T-helper 17 cell (primary cell): ENCODE results near the gene DOCK1. TPM values are rescaled to one million over a fixed set of nuclear protein-coding genes. Genes with fewer than 3 reads are reported as not detected.

Experiments
- ATAC-seq: fragments of 150-1000 bp; cut with Tn5 transposase; 2 replicates; pipeline ENCODE4 v1.10.0; 2021; ENCODE audit warnings: mild to moderate bottlenecking, moderate library complexity
- DNase-seq, 3 donors: peaks; one replicate each; pipeline versions ENCODE4 v3.0.0 to v3.0.0-alpha.2; 2020 to 2021
- H3K9me3 ChIP-seq: one replicate; pipeline ENCODE4 v1.7.0; 2013; ENCODE audit warnings: low read length, mild to moderate bottlenecking; ENCODE audit not compliant: control insufficient read depth, poor library complexity, severe bottlenecking
- H3K27ac Mint-ChIP-seq: one replicate; pipeline ENCODE4 v1.8.0; 2022; ENCODE audit warnings: mild to moderate bottlenecking, moderate library complexity, mixed read lengths
- H3K27me3 Mint-ChIP-seq: one replicate; pipeline ENCODE4 v1.8.0; 2022; ENCODE audit warnings: mixed read lengths
- H3K36me3 Mint-ChIP-seq: one replicate; pipeline ENCODE4 v1.8.0; 2022; ENCODE audit warnings: low read depth, mixed read lengths
- H3K4me1 Mint-ChIP-seq: one replicate; pipeline ENCODE4 v1.8.0; 2022; ENCODE audit warnings: mild to moderate bottlenecking, mixed read lengths
- H3K4me3 Mint-ChIP-seq: one replicate; pipeline ENCODE4 v1.8.0; 2022; ENCODE audit warnings: mild to moderate bottlenecking, moderate library complexity, mixed read lengths
- total RNA-seq, 4 donors: library from RNA in 2 of 4; stranded (reverse) in 2 of 4; gene quantifications; one replicate each; pipeline ENCODE4 v1.2.3 and lab custom pipeline; 2022 to 2026

DOCK1 gene
- total RNA-seq, 2 donors from 2014 or later = 0.76 TPM; not detected in 1

DNA sequence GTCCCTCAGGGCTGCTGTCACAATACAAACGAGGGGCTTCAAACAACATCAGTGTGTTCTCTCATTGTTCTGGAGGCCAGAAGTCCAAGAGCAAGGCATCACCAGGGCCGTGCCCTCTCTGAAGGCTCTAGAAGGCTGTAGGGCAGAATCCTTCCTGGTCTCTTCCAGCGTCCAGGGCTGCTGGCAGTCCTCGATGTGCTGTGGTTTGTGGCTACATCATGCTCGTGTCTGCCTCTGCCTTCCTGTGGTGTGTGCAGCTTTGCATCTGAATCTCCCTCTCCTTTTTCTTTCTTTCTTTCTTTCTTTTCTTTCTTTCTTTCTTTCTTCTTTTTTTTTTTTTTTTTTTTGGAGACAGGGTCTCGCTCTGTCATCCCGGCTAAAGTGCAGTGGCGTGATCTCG, 187.7 kb downstream of the DOCK1 start:
- H3K4me3 Mint-ChIP-seq = no peak overlapping the region
- H3K36me3 Mint-ChIP-seq = no peaks in the 10 kb centered on the region
- no peaks in the 10 kb centered on the region for H3K27me3 Mint-ChIP-seq
- ATAC-seq (no peak), DNase-seq (no peak)
- H3K4me1 Mint-ChIP-seq = no peaks in the 10 kb centered on the region
- no peaks in the 10 kb centered on the region for H3K9me3 ChIP-seq
- H3K27ac Mint-ChIP-seq = no peak overlapping the region

DNA sequence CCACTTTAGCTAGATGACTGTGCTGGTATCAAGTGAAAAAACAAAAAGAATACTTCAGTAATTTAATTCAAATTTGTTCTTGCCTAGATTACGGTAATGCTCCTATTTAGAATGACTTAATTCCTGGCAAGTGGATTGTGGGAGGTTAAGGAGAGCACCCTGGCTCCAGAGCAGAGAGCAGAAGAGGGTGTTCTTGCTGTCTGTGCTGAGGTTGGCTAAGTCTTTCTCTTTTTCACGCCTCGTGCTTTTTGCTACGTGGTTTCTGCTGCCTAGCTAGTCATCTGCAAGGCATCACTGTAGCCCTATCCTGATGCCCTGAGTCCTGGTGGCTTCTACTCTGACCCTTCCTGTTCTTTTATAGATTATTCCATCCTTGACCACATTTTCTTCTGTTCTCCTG, 189.8 kb downstream of the DOCK1 start:
- no peak for ATAC-seq
- no peaks in the 10 kb centered on the region for H3K9me3 ChIP-seq
- H3K27ac Mint-ChIP-seq = no peak overlapping the region
- no peaks in the 10 kb centered on the region for H3K4me1 Mint-ChIP-seq
- no peaks in the 10 kb centered on the region for H3K36me3 Mint-ChIP-seq
- no peak overlapping the region for H3K4me3 Mint-ChIP-seq
- peaks cover 8% of the 10 kb centered on the region for H3K27me3 Mint-ChIP-seq
- DNase-seq = no peak

DNA sequence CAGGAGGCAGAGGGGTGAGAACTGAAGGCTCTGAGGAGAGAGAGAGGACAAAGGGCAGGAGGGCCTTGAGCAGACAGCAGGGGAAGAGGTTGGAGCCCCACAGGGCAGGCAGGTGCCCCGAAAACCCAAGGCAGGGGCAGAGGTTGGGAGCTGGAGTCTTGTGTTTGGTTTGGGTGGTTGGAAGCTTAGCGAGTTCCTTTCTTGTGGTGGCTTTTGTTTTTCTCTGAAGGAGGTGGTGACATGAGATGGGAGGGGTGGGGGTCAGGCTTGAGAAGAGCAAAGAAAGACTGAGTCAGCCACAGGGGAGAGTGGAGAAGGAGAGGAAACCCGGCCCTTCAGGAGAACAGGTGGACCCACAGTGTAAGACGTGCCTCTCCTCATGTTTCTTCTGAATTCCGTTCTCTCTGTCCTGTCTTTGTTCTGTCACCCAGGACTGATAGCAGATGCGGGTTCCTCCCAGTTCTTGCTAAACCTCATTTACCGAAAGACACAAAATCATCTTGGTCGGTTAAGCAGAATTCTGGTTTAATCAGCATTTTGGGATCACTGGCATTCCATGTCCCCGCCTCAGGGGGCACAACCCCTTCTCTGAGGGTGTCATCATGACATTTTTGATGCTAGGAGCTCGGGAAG, 195.9 kb downstream of the DOCK1 start:
- H3K9me3 ChIP-seq = no peaks in the 10 kb centered on the region
- ATAC-seq = no peak
- Mint-ChIP-seq H3K4me1 (no peaks in the 10 kb centered on the region), H3K4me3 (no peak overlapping the region), H3K27ac (no peak overlapping the region), H3K27me3 (peaks cover 8% of the 10 kb centered on the region), H3K36me3 (no peaks in the 10 kb centered on the region)
- DNase-seq = no peak

DNA sequence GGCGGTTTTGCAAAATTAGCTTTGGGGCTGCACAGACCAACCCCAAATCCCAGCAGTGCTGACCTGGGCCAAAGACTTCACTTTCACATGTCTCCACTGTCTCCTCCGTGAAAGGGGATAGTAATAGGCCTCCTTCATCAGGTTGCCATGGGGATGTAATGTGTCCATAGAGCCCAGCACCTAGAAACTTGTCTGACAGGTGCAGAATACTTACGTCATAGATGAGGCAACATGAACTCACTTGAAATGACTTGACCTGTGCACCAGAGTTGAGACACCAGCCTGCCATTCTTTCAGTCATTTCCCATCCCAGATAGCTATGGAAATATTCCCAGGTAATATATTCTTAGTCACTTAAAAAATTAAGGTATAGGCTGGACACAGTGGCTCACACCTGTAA, 196.9 kb downstream of the DOCK1 start:
- DNase-seq (no peak), ATAC-seq (no peak)
- Mint-ChIP-seq H3K4me3 (no peak overlapping the region), H3K27ac (no peak overlapping the region), H3K27me3 (peaks cover 8% of the 10 kb centered on the region), H3K4me1 (no peaks in the 10 kb centered on the region), H3K36me3 (no peaks in the 10 kb centered on the region)
- H3K9me3 ChIP-seq = no peaks in the 10 kb centered on the region

DNA sequence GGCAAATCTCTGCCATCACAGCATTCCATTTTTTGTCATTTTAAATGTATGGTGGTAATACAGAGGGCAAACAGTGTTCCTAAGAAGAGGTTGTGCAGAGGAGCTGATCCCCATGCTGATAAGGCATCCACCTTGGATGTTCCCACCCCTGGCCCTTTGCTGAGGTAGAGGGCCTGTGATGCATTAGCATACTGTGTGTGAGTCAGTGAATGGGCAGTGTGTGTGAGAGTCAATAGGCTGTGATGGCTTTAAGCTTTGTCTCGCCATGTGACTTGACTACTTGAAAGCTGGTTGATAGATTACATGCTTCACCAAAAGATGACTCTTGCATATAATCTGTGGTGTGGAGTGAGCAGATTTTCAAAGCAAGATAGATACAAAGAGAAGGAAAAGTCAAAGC, 209.9 kb downstream of the DOCK1 start:
- no peak overlapping the region for H3K27ac Mint-ChIP-seq
- H3K36me3 Mint-ChIP-seq = no peaks in the 10 kb centered on the region
- H3K4me3 Mint-ChIP-seq = no peak overlapping the region
- DNase-seq (no peak), ATAC-seq (no peak)
- no peaks in the 10 kb centered on the region for H3K9me3 ChIP-seq
- no peaks in the 10 kb centered on the region for H3K27me3 Mint-ChIP-seq
- H3K4me1 Mint-ChIP-seq = no peaks in the 10 kb centered on the region

- Mint-ChIP-seq H3K27me3 (no peaks in the 10 kb centered on the region), H3K27ac (no peak overlapping the region), H3K4me1 (no peaks in the 10 kb centered on the region), H3K36me3 (no peaks in the 10 kb centered on the region), H3K4me3 (no peak overlapping the region)
- no peaks in the 10 kb centered on the region for H3K9me3 ChIP-seq
- no peak for ATAC-seq
- DNase-seq = no peak
These were observed 211.9 kb downstream of the DOCK1 start for GRCh38 chr10:127117125-127117524.

- Mint-ChIP-seq H3K36me3 (no peaks in the 10 kb centered on the region), H3K27me3 (no peaks in the 10 kb centered on the region), H3K4me3 (no peak overlapping the region), H3K27ac (no peak overlapping the region), H3K4me1 (no peaks in the 10 kb centered on the region)
- no peak for DNase-seq
- no peak for ATAC-seq
- H3K9me3 ChIP-seq = no peaks in the 10 kb centered on the region
These were observed 212.8 kb downstream of the DOCK1 start for GRCh38 chr10:127118034-127118433.

DNA sequence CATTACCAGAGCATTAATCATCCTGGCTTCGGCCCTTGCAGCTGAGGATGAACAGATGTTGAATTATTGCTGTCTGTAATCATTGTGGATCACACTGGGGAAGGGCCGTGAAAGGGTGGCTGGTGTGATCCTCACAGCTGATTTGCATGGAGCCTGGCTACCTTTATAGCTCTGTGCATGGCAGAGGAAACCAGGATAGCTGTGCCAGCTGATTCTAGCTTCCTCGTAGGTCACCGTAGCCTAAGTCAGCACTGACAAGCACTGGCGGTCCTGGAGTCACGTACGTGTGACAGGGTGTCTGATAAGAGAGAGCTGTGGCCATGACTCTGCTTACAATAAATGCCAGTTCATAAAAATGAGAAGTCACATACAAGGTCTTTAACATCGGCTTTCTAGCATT, 214.7 kb downstream of the DOCK1 start:
- ATAC-seq = no peak
- Mint-ChIP-seq H3K4me3 (no peak overlapping the region), H3K27ac (no peak overlapping the region), H3K27me3 (no peaks in the 10 kb centered on the region), H3K4me1 (no peaks in the 10 kb centered on the region), H3K36me3 (no peaks in the 10 kb centered on the region)
- no peak for DNase-seq
- H3K9me3 ChIP-seq = no peaks in the 10 kb centered on the region

- Mint-ChIP-seq H3K4me1 (no peaks in the 10 kb centered on the region), H3K4me3 (no peak overlapping the region), H3K36me3 (no peaks in the 10 kb centered on the region), H3K27ac (no peak overlapping the region), H3K27me3 (no peaks in the 10 kb centered on the region)
- no peak for DNase-seq
- no peaks in the 10 kb centered on the region for H3K9me3 ChIP-seq
- no peak for ATAC-seq
These were observed 217.6 kb downstream of the DOCK1 start for GRCh38 chr10:127122831-127123230.

DNA sequence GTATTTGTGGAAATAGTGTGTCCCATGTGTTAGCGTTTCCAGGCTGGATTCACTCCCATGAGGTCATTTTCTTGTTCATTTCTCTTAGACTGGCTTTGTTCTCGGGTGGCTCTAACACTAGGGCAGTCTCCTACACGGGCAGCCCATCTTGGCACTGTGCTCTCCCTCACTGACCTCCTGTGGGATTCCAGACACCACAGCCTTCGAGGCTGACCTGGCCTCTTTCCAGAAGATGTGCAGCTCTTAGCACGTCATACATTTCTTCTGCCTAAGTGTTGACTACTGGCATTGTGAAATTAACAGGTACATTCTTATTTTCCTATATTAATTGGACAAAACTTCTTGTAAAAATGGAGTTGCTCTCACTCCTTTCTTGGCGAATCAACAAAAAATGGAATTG, 218.4 kb downstream of the DOCK1 start:
- Mint-ChIP-seq H3K27me3 (no peaks in the 10 kb centered on the region), H3K36me3 (no peaks in the 10 kb centered on the region), H3K4me1 (no peaks in the 10 kb centered on the region), H3K4me3 (no peak overlapping the region), H3K27ac (no peak overlapping the region)
- DNase-seq (no peak), ATAC-seq (no peak)
- H3K9me3 ChIP-seq = no peaks in the 10 kb centered on the region

GRCh38 chr10:127125331-127125730, 220.1 kb downstream of the DOCK1 start:
- no peaks in the 10 kb centered on the region for H3K9me3 ChIP-seq
- no peaks in the 10 kb centered on the region for H3K36me3 Mint-ChIP-seq
- no peaks in the 10 kb centered on the region for H3K27me3 Mint-ChIP-seq
- H3K4me3 Mint-ChIP-seq = no peak overlapping the region
- no peak for ATAC-seq
- H3K4me1 Mint-ChIP-seq = no peaks in the 10 kb centered on the region
- H3K27ac Mint-ChIP-seq = no peak overlapping the region
- no peak for DNase-seq

DNA sequence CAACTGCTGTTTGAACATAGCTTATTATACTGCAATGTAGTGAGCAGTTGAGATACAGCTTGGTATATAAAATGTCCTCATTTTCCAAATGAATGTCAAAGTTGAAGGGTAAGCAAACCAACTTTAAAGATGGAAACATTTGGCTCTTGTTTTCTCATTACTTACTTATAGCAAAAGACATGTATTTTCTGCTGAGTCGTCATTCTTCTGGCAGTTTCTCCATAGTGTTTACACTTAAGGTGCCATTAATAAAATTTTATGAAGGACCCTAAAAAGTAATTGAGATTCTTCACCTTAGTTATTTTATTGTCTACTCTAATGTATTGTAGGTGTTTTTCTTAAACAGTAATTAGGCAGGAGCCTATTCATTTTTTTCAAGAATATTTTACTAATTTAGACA, 222.6 kb downstream of the DOCK1 start:
- DNase-seq = no peak
- no peaks in the 10 kb centered on the region for H3K9me3 ChIP-seq
- H3K4me3 Mint-ChIP-seq = no peak overlapping the region
- no peaks in the 10 kb centered on the region for H3K4me1 Mint-ChIP-seq
- H3K27ac Mint-ChIP-seq = no peak overlapping the region
- H3K27me3 Mint-ChIP-seq = no peaks in the 10 kb centered on the region
- no peaks in the 10 kb centered on the region for H3K36me3 Mint-ChIP-seq
- no peak for ATAC-seq

DNA sequence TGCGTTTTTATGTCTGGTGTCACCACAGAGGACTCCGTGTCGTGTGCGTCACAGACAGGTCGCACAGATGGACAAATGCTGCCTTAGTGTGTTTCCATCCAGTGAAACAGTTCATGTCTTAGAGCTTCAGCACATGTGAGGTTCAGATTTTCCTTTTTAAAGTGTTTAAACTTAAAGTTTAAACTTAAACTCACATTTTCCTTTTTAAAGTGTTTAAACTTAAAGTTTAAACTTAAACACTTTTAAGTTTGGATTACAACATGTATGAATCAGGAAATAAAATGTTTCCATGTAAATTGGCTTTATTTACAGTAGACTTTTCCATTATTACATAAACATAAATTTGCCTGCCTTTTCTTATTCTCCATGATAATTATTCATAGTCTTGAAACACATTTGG, 223.9 kb downstream of the DOCK1 start:
- no peaks in the 10 kb centered on the region for H3K9me3 ChIP-seq
- no peaks in the 10 kb centered on the region for H3K36me3 Mint-ChIP-seq
- no peak overlapping the region for H3K27ac Mint-ChIP-seq
- no peak overlapping the region for H3K4me3 Mint-ChIP-seq
- no peak for DNase-seq
- H3K27me3 Mint-ChIP-seq = no peaks in the 10 kb centered on the region
- ATAC-seq = no peak
- no peaks in the 10 kb centered on the region for H3K4me1 Mint-ChIP-seq

GRCh38 chr10:127132451-127132850, 227.2 kb downstream of the DOCK1 start:
- H3K9me3 ChIP-seq = no peaks in the 10 kb centered on the region
- ATAC-seq (no peak), DNase-seq (no peak)
- Mint-ChIP-seq H3K27ac (no peak overlapping the region), H3K4me3 (no peak overlapping the region), H3K4me1 (no peaks in the 10 kb centered on the region), H3K27me3 (no peaks in the 10 kb centered on the region), H3K36me3 (no peaks in the 10 kb centered on the region)
